Trophoblast cell (in vitro differentiated cells and primary cell): ENCODE measurements around the gene NUDT9.

ENCODE experiments used
- DNase-seq, 2 donors: peaks; one replicate each; pipeline ENCODE4 v3.0.0-alpha.2; 2016
- H2AFZ ChIP-seq: 2 replicates; pipeline ENCODE4 v1.6.1; 2013; ENCODE audit warnings: low read length, moderate library complexity, mild to moderate bottlenecking; ENCODE audit not compliant: insufficient read depth, poor library complexity
- H2AK5ac ChIP-seq: 2 replicates; pipeline ENCODE4 v1.6.1; 2013; ENCODE audit warnings: mild to moderate bottlenecking, low read length
- H2BK120ac ChIP-seq: 2 replicates; pipeline ENCODE4 v1.6.1; 2013; ENCODE audit warnings: low read length, mild to moderate bottlenecking, moderate library complexity; ENCODE audit not compliant: insufficient read depth, poor library complexity
- H2BK12ac ChIP-seq: 2 replicates; pipeline ENCODE4 v1.6.1; 2013; ENCODE audit warnings: mild to moderate bottlenecking, low read length, moderate library complexity
- H2BK5ac ChIP-seq: 2 replicates; pipeline ENCODE4 v1.6.1; 2013; ENCODE audit warnings: low read length, low read depth, moderate library complexity, mild to moderate bottlenecking; ENCODE audit not compliant: poor library complexity
- H3K14ac ChIP-seq: 2 replicates; pipeline ENCODE4 v1.6.1; 2013; ENCODE audit warnings: mild to moderate bottlenecking, low read length
- H3K18ac ChIP-seq: 2 replicates; pipeline ENCODE4 v1.6.1; 2013; ENCODE audit warnings: mild to moderate bottlenecking, low read length
- H3K23ac ChIP-seq: 2 replicates; pipeline ENCODE4 v1.6.1; 2013; ENCODE audit warnings: low read length
- H3K27ac ChIP-seq: 2 replicates; pipeline ENCODE4 v1.5.1; 2013; ENCODE audit warnings: low read depth, mild to moderate bottlenecking, inconsistent platforms, low read length, moderate library complexity
- H3K27me3 ChIP-seq: 2 replicates; pipeline ENCODE4 v1.6.1; 2013; ENCODE audit warnings: inconsistent platforms, mild to moderate bottlenecking, low read length, moderate library complexity; ENCODE audit not compliant: insufficient read depth
- H3K36me3 ChIP-seq, 2 experiments: 1 replicate in 1 of 2; 2 replicates in 1 of 2; pipeline ENCODE4 v1.6.1; 2013; ENCODE audit warnings: low read length in 2 of 2, mild to moderate bottlenecking in 2 of 2, moderate library complexity in 1 of 2; ENCODE audit not compliant: insufficient read depth in 2 of 2, control insufficient read depth in 1 of 2
- H3K4ac ChIP-seq: 2 replicates; pipeline ENCODE4 v1.6.1; 2013; ENCODE audit warnings: low read depth, mild to moderate bottlenecking, low read length, moderate library complexity
- H3K4me1 ChIP-seq, 2 experiments: 1 replicate in 1 of 2; 2 replicates in 1 of 2; pipeline ENCODE4 v1.6.1; 2013; ENCODE audit warnings: low read length in 2 of 2, mild to moderate bottlenecking in 2 of 2, moderate library complexity in 1 of 2; ENCODE audit not compliant: insufficient read depth in 2 of 2, control insufficient read depth in 1 of 2
- H3K4me2 ChIP-seq: 2 replicates; pipeline ENCODE4 v1.6.1; 2013; ENCODE audit warnings: inconsistent platforms, mild to moderate bottlenecking, low read length, moderate library complexity
- H3K4me3 ChIP-seq: 2 replicates; pipeline ENCODE4 v1.5.1; 2013; ENCODE audit warnings: mild to moderate bottlenecking, low read depth, low read length, inconsistent platforms
- H3K79me1 ChIP-seq: one replicate; pipeline ENCODE4 v1.6.1; 2013; ENCODE audit warnings: low read length
- H3K79me2 ChIP-seq: 2 replicates; pipeline ENCODE4 v1.6.1; 2013; ENCODE audit warnings: low read length, mild to moderate bottlenecking; ENCODE audit not compliant: control insufficient read depth, insufficient read depth, poor library complexity
- H3K9ac ChIP-seq: 2 replicates; pipeline ENCODE4 v1.6.1; 2013; ENCODE audit warnings: mild to moderate bottlenecking, low read length
- H3K9me3 ChIP-seq: 2 replicates; pipeline ENCODE4 v1.6.1; 2013; ENCODE audit warnings: low read depth, mild to moderate bottlenecking, control low read depth, inconsistent platforms, low read length; ENCODE audit not compliant: insufficient read depth
- H4K12ac ChIP-seq: 2 replicates; pipeline ENCODE4 v1.6.1; 2013; ENCODE audit warnings: low read depth, mild to moderate bottlenecking, low read length, moderate library complexity
- H4K8ac ChIP-seq: 2 replicates; pipeline ENCODE4 v1.6.1; 2013; ENCODE audit warnings: low read depth, mild to moderate bottlenecking, low read length, moderate library complexity
- H4K91ac ChIP-seq: one replicate; pipeline ENCODE4 v1.6.1; 2013; ENCODE audit warnings: low read depth, mild to moderate bottlenecking, low read length, moderate library complexity
- WGBS: extraction: QIAGEN DNeasy Blood & Tissue Kit; methylation state at CpG from one replicate; pipeline ENCODE4 v1.1.7; 2013; ENCODE audit warnings: missing lambda C conversion rate; ENCODE audit not compliant: insufficient read length, insufficient coverage; ENCODE audit errors: extremely low coverage; 5-methylcytosine and 5-hydroxymethylcytosine counted together

NUDT9 gene

DNA sequence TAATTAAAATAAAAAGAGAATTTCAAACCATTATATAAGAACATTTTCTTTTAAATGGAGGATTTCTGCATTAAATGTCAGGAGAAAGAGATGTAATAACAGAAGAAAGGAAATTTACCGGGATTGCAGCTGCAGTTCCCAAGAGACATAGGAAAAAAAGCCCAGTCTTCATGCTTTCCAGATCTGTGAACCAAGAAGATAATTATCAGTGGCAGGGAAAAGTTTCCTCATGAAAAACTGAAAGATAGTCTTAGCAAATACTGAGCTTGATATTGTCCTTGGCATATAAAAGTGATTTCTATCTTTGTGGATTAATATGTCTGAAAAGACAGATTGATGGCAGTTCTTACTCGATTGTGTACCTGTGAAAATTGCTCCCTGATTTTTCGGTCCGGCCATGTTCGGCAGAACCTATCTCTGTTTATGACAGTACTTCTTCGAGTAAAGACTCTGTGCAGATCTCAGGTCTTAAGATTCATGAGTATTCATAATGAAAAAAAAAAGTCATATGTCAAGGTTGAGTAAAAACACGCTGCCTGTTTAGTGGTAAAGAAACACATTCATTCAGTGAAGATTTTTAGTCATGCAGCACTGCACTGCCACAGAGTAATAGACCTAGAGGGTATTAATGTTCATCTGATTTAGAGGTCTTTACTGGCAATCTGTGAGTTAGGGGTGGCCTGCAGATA is 77.2 kb downstream of the NUDT9 start:
- Histone ChIP-seq H3K4me1 (no peaks in the 10 kb centered on the region), H2AFZ (no peak overlapping the region), H4K12ac (no peak overlapping the region), H3K4me2 (no peak overlapping the region), H2BK120ac (no peak overlapping the region), H4K8ac (no peak overlapping the region), H3K4ac (no peak overlapping the region), H3K27me3 (no peaks in the 10 kb centered on the region), H3K79me2 (no peaks in the 10 kb centered on the region), H3K9me3 (no peaks in the 10 kb centered on the region), H2BK12ac (no peak overlapping the region), H3K4me3 (no peak overlapping the region), H3K18ac (no peak overlapping the region), H2AK5ac (no peak overlapping the region), H3K9ac (no peak overlapping the region), H3K27ac (no peak overlapping the region), H3K23ac (no peak overlapping the region), H2BK5ac (no peak overlapping the region), H4K91ac (no peak overlapping the region), H3K14ac (no peak overlapping the region), H3K36me3 (no peaks in the 10 kb centered on the region), H3K79me1 (no peaks in the 10 kb centered on the region)
- no peak for DNase-seq
- no CpG with 5 or more reads among the region's 7 CpGs for WGBS

GRCh38 chr4:87500092-87500462 is 77.7 kb downstream of the NUDT9 start:
- H2AFZ ChIP-seq, result no peak overlapping the region
- no peak overlapping the region for H4K12ac ChIP-seq
- no peak overlapping the region for H3K23ac ChIP-seq
- DNase-seq, result no peak
- no peak overlapping the region for H4K91ac ChIP-seq
- no peak overlapping the region for H3K27ac ChIP-seq
- no peaks in the 10 kb centered on the region for H3K4me1 ChIP-seq
- no peak overlapping the region for H3K4ac ChIP-seq
- no peak overlapping the region for H3K18ac ChIP-seq
- H3K14ac ChIP-seq, result no peak overlapping the region
- H3K4me2 ChIP-seq, result no peak overlapping the region
- no peak overlapping the region for H2AK5ac ChIP-seq
- no CpG with 5 or more reads among the region's 4 CpGs for WGBS
- no peak overlapping the region for H2BK12ac ChIP-seq
- no peaks in the 10 kb centered on the region for H3K27me3 ChIP-seq
- no peaks in the 10 kb centered on the region for H3K36me3 ChIP-seq
- no peak overlapping the region for H3K4me3 ChIP-seq
- H2BK120ac ChIP-seq, result no peak overlapping the region
- H4K8ac ChIP-seq, result no peak overlapping the region
- no peaks in the 10 kb centered on the region for H3K9me3 ChIP-seq
- H3K79me1 ChIP-seq, result no peaks in the 10 kb centered on the region
- no peak overlapping the region for H2BK5ac ChIP-seq
- no peak overlapping the region for H3K9ac ChIP-seq
- H3K79me2 ChIP-seq, result no peaks in the 10 kb centered on the region

DNA sequence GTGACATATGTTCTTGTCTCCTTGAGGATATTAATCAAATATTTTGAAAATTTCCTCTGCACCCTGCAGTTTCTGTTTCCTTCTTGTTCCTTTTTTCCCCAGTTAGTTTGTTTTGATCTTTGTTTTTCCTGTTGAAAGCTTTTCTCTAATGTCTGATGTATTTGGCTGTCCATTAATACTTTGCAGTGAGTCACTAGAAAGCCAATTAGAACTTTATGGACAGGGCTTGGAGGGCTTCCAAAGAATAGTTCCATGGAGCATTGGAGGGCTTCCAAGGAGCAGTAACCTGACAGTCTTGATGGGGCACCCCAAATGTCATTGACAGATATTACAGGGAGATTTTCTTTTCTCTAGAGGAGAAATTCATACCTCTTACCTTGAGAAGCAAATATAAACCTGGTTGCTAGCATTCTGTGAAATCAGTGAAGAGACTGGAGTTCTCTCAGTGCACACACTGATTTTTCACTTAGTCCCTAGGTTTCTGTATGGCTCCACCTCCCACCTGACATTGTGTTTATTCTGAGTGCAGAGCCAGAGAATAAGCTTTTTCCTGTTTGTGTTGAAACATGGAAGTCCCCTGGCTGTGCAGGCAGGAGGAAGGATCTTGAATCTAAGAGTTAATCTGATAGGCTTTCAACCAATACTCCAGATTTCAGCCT is 80.3 kb downstream of the NUDT9 start:
- no peaks in the 10 kb centered on the region for H3K4me1 ChIP-seq
- no peak overlapping the region for H4K91ac ChIP-seq
- H2AFZ ChIP-seq, result no peak overlapping the region
- H3K36me3 ChIP-seq, result no peaks in the 10 kb centered on the region
- no peak overlapping the region for H3K23ac ChIP-seq
- no peaks in the 10 kb centered on the region for H3K79me1 ChIP-seq
- no peak overlapping the region for H3K4ac ChIP-seq
- H3K9ac ChIP-seq, result no peak overlapping the region
- no peaks in the 10 kb centered on the region for H3K27me3 ChIP-seq
- H2BK120ac ChIP-seq, result no peak overlapping the region
- H3K4me3 ChIP-seq, result no peak overlapping the region
- H3K27ac ChIP-seq, result no peak overlapping the region
- no peaks in the 10 kb centered on the region for H3K79me2 ChIP-seq
- H3K9me3 ChIP-seq, result no peaks in the 10 kb centered on the region
- no peak overlapping the region for H4K8ac ChIP-seq
- no peak overlapping the region for H3K18ac ChIP-seq
- H2BK12ac ChIP-seq, result no peak overlapping the region
- no peak overlapping the region for H4K12ac ChIP-seq
- H2AK5ac ChIP-seq, result no peak overlapping the region
- H3K14ac ChIP-seq, result no peak overlapping the region
- no peak overlapping the region for H2BK5ac ChIP-seq
- DNase-seq, result no peak
- no peak overlapping the region for H3K4me2 ChIP-seq

GRCh38 chr4:87505862-87506261 is 83.5 kb downstream of the NUDT9 start:
- no peaks in the 10 kb centered on the region for H3K36me3 ChIP-seq
- H3K4ac ChIP-seq, result no peak overlapping the region
- no peaks in the 10 kb centered on the region for H3K4me1 ChIP-seq
- no peaks in the 10 kb centered on the region for H3K79me1 ChIP-seq
- H2AFZ ChIP-seq, result no peak overlapping the region
- no peak overlapping the region for H4K91ac ChIP-seq
- H3K79me2 ChIP-seq, result no peaks in the 10 kb centered on the region
- H3K9ac ChIP-seq, result no peak overlapping the region
- H4K8ac ChIP-seq, result no peak overlapping the region
- no peak overlapping the region for H3K14ac ChIP-seq
- WGBS, result no CpG with 5 or more reads among the region's 3 CpGs
- H3K4me2 ChIP-seq, result no peak overlapping the region
- H2BK5ac ChIP-seq, result no peak overlapping the region
- H3K27ac ChIP-seq, result no peak overlapping the region
- no peaks in the 10 kb centered on the region for H3K27me3 ChIP-seq
- H3K18ac ChIP-seq, result no peak overlapping the region
- no peak for DNase-seq
- H3K9me3 ChIP-seq, result no peaks in the 10 kb centered on the region
- no peak overlapping the region for H2BK120ac ChIP-seq
- H2AK5ac ChIP-seq, result no peak overlapping the region
- H3K4me3 ChIP-seq, result no peak overlapping the region
- no peak overlapping the region for H3K23ac ChIP-seq
- H4K12ac ChIP-seq, result no peak overlapping the region
- H2BK12ac ChIP-seq, result no peak overlapping the region
